ENCODE results near the gene GRIN2A.

Gene GRIN2A

GRCh38 chr16:10182222-10183053 lies at the start of gene GRIN2A:
TSS of gene GRIN2A (minus strand) at chr16:10182428. CDS start at chr16:10180411, 2,017 bp downstream.
- no peak for FAIRE-seq

- FAIRE-seq: no peak
Observed at GRCh38 chr16:10231563-10231962, 49.3 kb upstream of the GRIN2A start.

GRCh38 chr16:10228779-10229178 lies 46.6 kb upstream of the GRIN2A start:
- no peak for FAIRE-seq

GRCh38 chr16:10226987-10227306 lies 44.7 kb upstream of the GRIN2A start:
- no peak for FAIRE-seq

- no peak for FAIRE-seq
Observed at GRCh38 chr16:10226141-10226986, 44.1 kb upstream of the GRIN2A start.

- FAIRE-seq: no peak
Observed at GRCh38 chr16:10225653-10226052, 43.4 kb upstream of the GRIN2A start.

- no peak for FAIRE-seq
Observed at GRCh38 chr16:10224850-10225249, 42.6 kb upstream of the GRIN2A start.

GRCh38 chr16:10220942-10221341 lies 38.7 kb upstream of the GRIN2A start:
- no peak for FAIRE-seq

- FAIRE-seq: no peak
Observed at GRCh38 chr16:10219742-10220141, 37.5 kb upstream of the GRIN2A start.

GRCh38 chr16:10218490-10219206 lies 36.4 kb upstream of the GRIN2A start:
- FAIRE-seq: no peak

- no peak for FAIRE-seq
Observed at GRCh38 chr16:10213748-10214147, 31.5 kb upstream of the GRIN2A start.

- FAIRE-seq: no peak
Observed at GRCh38 chr16:10210944-10211343, 28.7 kb upstream of the GRIN2A start.

GRCh38 chr16:10206865-10207264 lies 24.6 kb upstream of the GRIN2A start:
- FAIRE-seq: no peak

GRCh38 chr16:10206215-10206614 lies 24.0 kb upstream of the GRIN2A start:
- no peak for FAIRE-seq

GRCh38 chr16:10205688-10206087 lies 23.5 kb upstream of the GRIN2A start:
- no peak for FAIRE-seq

- no peak for FAIRE-seq
Observed at GRCh38 chr16:10202649-10203048, 20.4 kb upstream of the GRIN2A start.

GRCh38 chr16:10200637-10201586 lies 18.7 kb upstream of the GRIN2A start:
- FAIRE-seq: no peak

- no peak for FAIRE-seq
Observed at GRCh38 chr16:10196999-10197398, 14.8 kb upstream of the GRIN2A start.

GRCh38 chr16:10191096-10191495 lies 8.9 kb upstream of the GRIN2A start:
- no peak for FAIRE-seq

- no peak for FAIRE-seq
Observed at GRCh38 chr16:10189861-10190390, 7.7 kb upstream of the GRIN2A start.

GRCh38 chr16:10188236-10188635 lies 6.0 kb upstream of the GRIN2A start:
- no peak for FAIRE-seq

Measured in A204.1 (cell line).